Esophagus muscularis mucosa (tissue), 3 donors: Measurements from ENCODE around the gene CEACAM21.

ENCODE experiments used
- EP300 ChIP-seq: sonication (generic); formaldehyde crosslinking; IDR thresholded peaks from one replicate; pipeline ENCODE4 v1.6.1; 2017; ENCODE audit warnings: antibody characterized with exemption
- TF ChIP-seq, protein P1 (sequence below), 3 experiments: fragments of 200-600 bp in 2 of 3; fragments of 450-650 bp in 1 of 3; sonication (generic) in 2 of 3; IDR thresholded peaks; one replicate each; pipeline ENCODE4 v1.5.1; 2017 to 2019; ENCODE audit warnings: antibody characterized with exemption in 3 of 3, mild to moderate bottlenecking in 2 of 3, moderate library complexity in 1 of 3

DNA sequence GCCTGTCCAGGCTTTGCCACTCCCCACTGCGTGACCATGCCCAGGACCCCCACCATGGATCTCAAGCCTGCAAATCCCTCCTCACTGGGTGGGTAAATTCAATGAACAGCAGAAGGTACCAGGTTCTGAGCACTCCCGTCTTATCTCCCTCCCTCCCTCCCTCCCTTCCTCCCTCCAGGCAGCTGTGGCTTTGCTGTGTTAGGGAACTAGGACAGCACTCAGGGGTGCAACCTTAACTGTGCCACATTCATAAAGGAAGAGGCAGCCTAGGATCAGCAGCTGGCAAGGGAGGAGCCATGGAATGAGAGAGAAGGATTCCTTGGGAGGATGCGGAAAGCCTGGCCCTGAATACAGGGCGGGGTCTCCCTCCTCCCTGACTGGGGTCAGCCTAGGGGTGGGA lies 45.3 kb downstream of the CEACAM21 start:
- TF ChIP-seq EP300: no peak
- TF ChIP-seq, protein P1, sequence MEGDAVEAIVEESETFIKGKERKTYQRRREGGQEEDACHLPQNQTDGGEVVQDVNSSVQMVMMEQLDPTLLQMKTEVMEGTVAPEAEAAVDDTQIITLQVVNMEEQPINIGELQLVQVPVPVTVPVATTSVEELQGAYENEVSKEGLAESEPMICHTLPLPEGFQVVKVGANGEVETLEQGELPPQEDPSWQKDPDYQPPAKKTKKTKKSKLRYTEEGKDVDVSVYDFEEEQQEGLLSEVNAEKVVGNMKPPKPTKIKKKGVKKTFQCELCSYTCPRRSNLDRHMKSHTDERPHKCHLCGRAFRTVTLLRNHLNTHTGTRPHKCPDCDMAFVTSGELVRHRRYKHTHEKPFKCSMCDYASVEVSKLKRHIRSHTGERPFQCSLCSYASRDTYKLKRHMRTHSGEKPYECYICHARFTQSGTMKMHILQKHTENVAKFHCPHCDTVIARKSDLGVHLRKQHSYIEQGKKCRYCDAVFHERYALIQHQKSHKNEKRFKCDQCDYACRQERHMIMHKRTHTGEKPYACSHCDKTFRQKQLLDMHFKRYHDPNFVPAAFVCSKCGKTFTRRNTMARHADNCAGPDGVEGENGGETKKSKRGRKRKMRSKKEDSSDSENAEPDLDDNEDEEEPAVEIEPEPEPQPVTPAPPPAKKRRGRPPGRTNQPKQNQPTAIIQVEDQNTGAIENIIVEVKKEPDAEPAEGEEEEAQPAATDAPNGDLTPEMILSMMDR (IDR thresholded peaks at IDR 0.05): no peak
